Measurements from ENCODE around the gene PODNL1. TPM values are rescaled to one million over a fixed set of nuclear protein-coding genes. Genes with fewer than 3 reads are reported as not detected.

Gene PODNL1
- total and polyA plus RNA-seq, 2 of the 13 experiments (the other 11 are each of a cell fraction or from before 2014, with no cell fraction given): 0.18 TPM; not detected in 1

DNA sequence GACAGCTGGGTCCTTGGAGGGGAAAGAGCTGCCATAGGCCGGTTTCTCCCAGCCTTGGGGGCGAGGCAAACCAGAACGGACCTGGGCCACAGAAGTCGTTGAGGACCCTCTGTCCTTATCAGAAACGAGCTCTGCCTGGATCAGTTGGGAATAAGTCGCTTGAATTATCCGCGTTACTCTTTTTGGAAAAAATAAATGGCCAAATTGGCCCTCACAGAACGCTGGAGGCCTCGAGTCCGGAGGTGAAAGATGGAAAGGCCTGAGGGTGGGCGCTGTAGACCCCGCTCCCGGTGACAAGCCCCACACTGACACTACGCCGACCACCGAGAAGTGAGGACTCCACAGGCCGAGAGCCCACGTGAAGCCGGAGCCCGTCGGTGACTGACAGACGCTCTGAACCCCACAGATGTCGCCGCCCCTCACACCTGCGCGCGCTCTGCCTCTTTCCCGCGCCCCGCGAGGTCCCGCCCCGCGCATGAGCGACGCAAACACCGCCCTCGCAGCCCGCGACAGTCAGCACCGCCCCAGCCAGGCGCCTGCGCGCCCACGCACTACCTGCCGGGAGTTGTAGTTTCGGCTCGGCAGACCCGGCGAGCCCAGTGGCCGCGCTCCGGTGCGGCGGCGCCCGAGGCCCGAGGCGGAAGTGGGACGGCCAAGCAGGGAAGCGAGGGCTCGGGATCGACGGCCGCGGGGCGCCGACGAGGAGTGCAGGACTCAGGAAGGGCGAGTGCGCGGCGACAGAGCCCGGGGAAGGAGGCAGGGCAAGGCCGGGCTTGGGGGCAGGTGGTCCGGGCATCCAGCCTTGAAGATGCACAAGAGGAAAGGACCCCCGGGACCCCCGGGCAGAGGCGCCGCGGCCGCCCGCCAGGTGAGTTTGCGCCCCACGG, 32.3 kb downstream of the PODNL1 start, which contains the start of the genes BRME1 and CC2D1A (continued):
- 0 out of 2 replicates have a peak, but pooled peaks have one; percentile 51 for TF ChIP-seq KLF9 (CRISPR knock-in tag; IDR thresholded peaks at IDR 0.05; ENCODE audit: low read depth)
- peak; percentile 14; the same call in 1 of the 2 replicates for TF ChIP-seq RXRB (CRISPR knock-in tag; IDR thresholded peaks at IDR 0.05; ENCODE audit: borderline replicate concordance)
- TF ChIP-seq PAF1 (CRISPR knock-in tag; IDR thresholded peaks at IDR 0.05): no peak
- no peak; the same call in 1 of the 2 replicates for TF ChIP-seq SIX4 (CRISPR knock-in tag; IDR thresholded peaks at IDR 0.05)
- TF ChIP-seq MAF1 (CRISPR knock-in tag; IDR thresholded peaks at IDR 0.05; ENCODE audit: borderline replicate concordance): no peak
- TF ChIP-seq HOXA9 (CRISPR knock-in tag; IDR thresholded peaks at IDR 0.05; ENCODE audit: borderline replicate concordance): no peak
- TF ChIP-seq ZFAT (CRISPR knock-in tag; conservative IDR thresholded peaks at IDR 0.05): 0 out of 2 replicates have a peak, but pooled peaks have one; percentile 32
- TF ChIP-seq CENPX (CRISPR knock-in tag; IDR thresholded peaks at IDR 0.05): no peak
- no peak for TF ChIP-seq PAWR (CRISPR knock-in tag; IDR thresholded peaks at IDR 0.05; ENCODE audit: borderline replicate concordance)
- peak; percentile 47; the same call in 1 of the 2 replicates for TF ChIP-seq IRX3 (CRISPR knock-in tag; IDR thresholded peaks at IDR 0.05; ENCODE audit: borderline replicate concordance, low read depth)
- no peak for TF ChIP-seq ZNF850 (CRISPR knock-in tag; conservative IDR thresholded peaks at IDR 0.05)
- TF ChIP-seq ZNF430 (CRISPR knock-in tag; IDR thresholded peaks at IDR 0.05): peak; percentile 79; the same call in 1 of the 2 replicates
- peak; percentile 58; the same call in 1 of the 2 replicates for TF ChIP-seq DMAP1 (CRISPR knock-in tag; IDR thresholded peaks at IDR 0.05)
- peak; percentile 31; the same call in 1 of the 2 replicates for TF ChIP-seq ZNF629 (CRISPR knock-in tag; conservative IDR thresholded peaks at IDR 0.05)
- peak; percentile 97; the same call in 1 of the 2 replicates for TF ChIP-seq ZNF619 (CRISPR knock-in tag; IDR thresholded peaks at IDR 0.05)
- TF ChIP-seq, protein P1, sequence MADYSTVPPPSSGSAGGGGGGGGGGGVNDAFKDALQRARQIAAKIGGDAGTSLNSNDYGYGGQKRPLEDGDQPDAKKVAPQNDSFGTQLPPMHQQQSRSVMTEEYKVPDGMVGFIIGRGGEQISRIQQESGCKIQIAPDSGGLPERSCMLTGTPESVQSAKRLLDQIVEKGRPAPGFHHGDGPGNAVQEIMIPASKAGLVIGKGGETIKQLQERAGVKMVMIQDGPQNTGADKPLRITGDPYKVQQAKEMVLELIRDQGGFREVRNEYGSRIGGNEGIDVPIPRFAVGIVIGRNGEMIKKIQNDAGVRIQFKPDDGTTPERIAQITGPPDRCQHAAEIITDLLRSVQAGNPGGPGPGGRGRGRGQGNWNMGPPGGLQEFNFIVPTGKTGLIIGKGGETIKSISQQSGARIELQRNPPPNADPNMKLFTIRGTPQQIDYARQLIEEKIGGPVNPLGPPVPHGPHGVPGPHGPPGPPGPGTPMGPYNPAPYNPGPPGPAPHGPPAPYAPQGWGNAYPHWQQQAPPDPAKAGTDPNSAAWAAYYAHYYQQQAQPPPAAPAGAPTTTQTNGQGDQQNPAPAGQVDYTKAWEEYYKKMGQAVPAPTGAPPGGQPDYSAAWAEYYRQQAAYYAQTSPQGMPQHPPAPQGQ (CRISPR knock-in tag; IDR thresholded peaks at IDR 0.05; ENCODE audit: borderline replicate concordance): 0 out of 2 replicates have a peak, but pooled peaks have one; percentile 64
- TF ChIP-seq, protein P2, sequence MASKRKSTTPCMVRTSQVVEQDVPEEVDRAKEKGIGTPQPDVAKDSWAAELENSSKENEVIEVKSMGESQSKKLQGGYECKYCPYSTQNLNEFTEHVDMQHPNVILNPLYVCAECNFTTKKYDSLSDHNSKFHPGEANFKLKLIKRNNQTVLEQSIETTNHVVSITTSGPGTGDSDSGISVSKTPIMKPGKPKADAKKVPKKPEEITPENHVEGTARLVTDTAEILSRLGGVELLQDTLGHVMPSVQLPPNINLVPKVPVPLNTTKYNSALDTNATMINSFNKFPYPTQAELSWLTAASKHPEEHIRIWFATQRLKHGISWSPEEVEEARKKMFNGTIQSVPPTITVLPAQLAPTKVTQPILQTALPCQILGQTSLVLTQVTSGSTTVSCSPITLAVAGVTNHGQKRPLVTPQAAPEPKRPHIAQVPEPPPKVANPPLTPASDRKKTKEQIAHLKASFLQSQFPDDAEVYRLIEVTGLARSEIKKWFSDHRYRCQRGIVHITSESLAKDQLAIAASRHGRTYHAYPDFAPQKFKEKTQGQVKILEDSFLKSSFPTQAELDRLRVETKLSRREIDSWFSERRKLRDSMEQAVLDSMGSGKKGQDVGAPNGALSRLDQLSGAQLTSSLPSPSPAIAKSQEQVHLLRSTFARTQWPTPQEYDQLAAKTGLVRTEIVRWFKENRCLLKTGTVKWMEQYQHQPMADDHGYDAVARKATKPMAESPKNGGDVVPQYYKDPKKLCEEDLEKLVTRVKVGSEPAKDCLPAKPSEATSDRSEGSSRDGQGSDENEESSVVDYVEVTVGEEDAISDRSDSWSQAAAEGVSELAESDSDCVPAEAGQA (IDR thresholded peaks at IDR 0.05; ENCODE audit: low read depth): no peak; the same call in none of the 2 replicates
- TF ChIP-seq, protein P2 (CRISPR knock-in tag; IDR thresholded peaks at IDR 0.05; ENCODE audit: borderline replicate concordance): peak; percentile 73; the same call in 1 of the 2 replicates
- no peak for TF ChIP-seq KLF11 (CRISPR knock-in tag; IDR thresholded peaks at IDR 0.05)
- peak; percentile 93 for TF ChIP-seq ZNF639 (CRISPR knock-in tag; conservative IDR thresholded peaks at IDR 0.05)
- peak; percentile 90 for TF ChIP-seq ZNF33B (CRISPR knock-in tag; IDR thresholded peaks at IDR 0.05)
